ENCODE results near the gene DDX56.

DNA sequence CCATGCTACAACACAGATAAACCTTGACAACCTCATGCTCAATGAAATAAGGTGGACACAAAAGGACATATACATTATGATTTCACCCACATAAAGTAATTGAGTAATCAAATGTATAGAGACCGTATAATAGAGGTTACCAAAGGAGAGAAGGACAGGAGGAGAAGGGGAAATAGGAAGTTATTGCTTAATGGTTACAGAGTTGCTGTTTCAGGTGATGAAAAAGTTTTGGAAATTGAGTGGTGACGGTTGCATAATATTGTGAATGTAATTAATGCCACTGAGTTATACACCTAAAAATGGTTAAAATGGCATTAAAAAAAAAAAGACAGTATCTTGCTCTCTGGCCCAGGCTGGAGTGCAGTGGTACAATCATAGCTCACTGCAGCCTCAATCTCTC lies 31.2 kb upstream of the DDX56 start:
- TF ChIP-seq, protein P1, sequence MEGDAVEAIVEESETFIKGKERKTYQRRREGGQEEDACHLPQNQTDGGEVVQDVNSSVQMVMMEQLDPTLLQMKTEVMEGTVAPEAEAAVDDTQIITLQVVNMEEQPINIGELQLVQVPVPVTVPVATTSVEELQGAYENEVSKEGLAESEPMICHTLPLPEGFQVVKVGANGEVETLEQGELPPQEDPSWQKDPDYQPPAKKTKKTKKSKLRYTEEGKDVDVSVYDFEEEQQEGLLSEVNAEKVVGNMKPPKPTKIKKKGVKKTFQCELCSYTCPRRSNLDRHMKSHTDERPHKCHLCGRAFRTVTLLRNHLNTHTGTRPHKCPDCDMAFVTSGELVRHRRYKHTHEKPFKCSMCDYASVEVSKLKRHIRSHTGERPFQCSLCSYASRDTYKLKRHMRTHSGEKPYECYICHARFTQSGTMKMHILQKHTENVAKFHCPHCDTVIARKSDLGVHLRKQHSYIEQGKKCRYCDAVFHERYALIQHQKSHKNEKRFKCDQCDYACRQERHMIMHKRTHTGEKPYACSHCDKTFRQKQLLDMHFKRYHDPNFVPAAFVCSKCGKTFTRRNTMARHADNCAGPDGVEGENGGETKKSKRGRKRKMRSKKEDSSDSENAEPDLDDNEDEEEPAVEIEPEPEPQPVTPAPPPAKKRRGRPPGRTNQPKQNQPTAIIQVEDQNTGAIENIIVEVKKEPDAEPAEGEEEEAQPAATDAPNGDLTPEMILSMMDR (conservative IDR thresholded peaks at IDR 0.05 in 1 of 2, IDR thresholded peaks at IDR 0.05 in 1 of 2; ENCODE audit: low read depth in 1 of 2, low read length in 2 of 2), result no peak
- TF ChIP-seq EZH2 (IDR thresholded peaks at IDR 0.05; ENCODE audit: low read length, missing control alignments), result no peak

Data from fibroblast of lung (primary cell).